ENCODE results near the gene ADAMTS7.
"Not testable (repeated sequence)": the region's sequence is repeated elsewhere in the genome, so short reads cannot be mapped to it uniquely, and the experiment has no call there.

ADAMTS7 gene

GRCh38 chr15:78779975-78780374 lies 31.3 kb downstream of the ADAMTS7 start:
- DNase-seq (ENCODE audit: low read depth in 2 of 2): not testable (repeated sequence)

GRCh38 chr15:78779176-78779785 lies 32.0 kb downstream of the ADAMTS7 start:
- not testable (repeated sequence) for DNase-seq (ENCODE audit: low read depth in 2 of 2)

GRCh38 chr15:78778422-78778821 lies 32.8 kb downstream of the ADAMTS7 start:
- no peak for DNase-seq (ENCODE audit: low read depth in 2 of 2)

- DNase-seq (ENCODE audit: low read depth in 2 of 2): not testable (repeated sequence)
These were observed 33.3 kb downstream of the ADAMTS7 start for GRCh38 chr15:78777953-78778345.

- DNase-seq (ENCODE audit: low read depth in 2 of 2): not testable (repeated sequence)
These were observed 33.8 kb downstream of the ADAMTS7 start for GRCh38 chr15:78777290-78777952.

GRCh38 chr15:78776046-78776925 lies 35.0 kb downstream of the ADAMTS7 start:
- DNase-seq (ENCODE audit: low read depth in 2 of 2): not testable (repeated sequence)

GRCh38 chr15:78775472-78775871 lies 35.8 kb downstream of the ADAMTS7 start:
- no peak for DNase-seq (ENCODE audit: low read depth in 2 of 2)

GRCh38 chr15:78774451-78774990 lies 36.7 kb downstream of the ADAMTS7 start:
- not testable (repeated sequence) for DNase-seq (ENCODE audit: low read depth in 2 of 2)

GRCh38 chr15:78773765-78774450 lies 37.4 kb downstream of the ADAMTS7 start:
- DNase-seq (ENCODE audit: low read depth in 2 of 2): not testable (repeated sequence)

- no peak for DNase-seq (ENCODE audit: low read depth in 2 of 2)
These were observed 38.5 kb downstream of the ADAMTS7 start for GRCh38 chr15:78772738-78773137.

GRCh38 chr15:78771436-78772000 lies 39.7 kb downstream of the ADAMTS7 start:
- DNase-seq (ENCODE audit: low read depth in 2 of 2): not testable (repeated sequence)

- DNase-seq (ENCODE audit: low read depth in 2 of 2): not testable (repeated sequence)
These were observed 40.2 kb downstream of the ADAMTS7 start for GRCh38 chr15:78771020-78771419.

- not testable (repeated sequence) for DNase-seq (ENCODE audit: low read depth in 2 of 2)
These were observed 41.6 kb downstream of the ADAMTS7 start for GRCh38 chr15:78769473-78770225.

- no peak for DNase-seq (ENCODE audit: low read depth in 2 of 2)
These were observed 42.5 kb downstream of the ADAMTS7 start for GRCh38 chr15:78768531-78769408.

GRCh38 chr15:78768096-78768495 lies 43.2 kb downstream of the ADAMTS7 start:
- DNase-seq (ENCODE audit: low read depth in 2 of 2): no peak

- DNase-seq (ENCODE audit: low read depth in 2 of 2): no peak
These were observed 43.8 kb downstream of the ADAMTS7 start for GRCh38 chr15:78767331-78767951.

GRCh38 chr15:78766641-78767071 lies 44.6 kb downstream of the ADAMTS7 start:
- DNase-seq (ENCODE audit: low read depth in 2 of 2): not testable (repeated sequence)

- no peak for DNase-seq (ENCODE audit: low read depth in 2 of 2)
These were observed 45.2 kb downstream of the ADAMTS7 start for GRCh38 chr15:78766041-78766440.

Measured in activated CD4-positive, alpha-beta T cell treated with anti-CD3 and anti-CD28 coated beads for 24 hours (primary cell).